A673 (cell line): Measurements from ENCODE around the gene RS1. TPM values are rescaled to one million over a fixed set of nuclear protein-coding genes. Genes with fewer than 3 reads are reported as not detected.

Experiments used
- BruUV-seq: library from RNA; stranded (reverse); fragments of 400-500 nt; replicated peaks from 2 replicates; lab custom pipeline; 2021; lab: Mats Ljungman, UMichigan
- CTCF ChIA-PET: fragments of 300-600 bp; sonication (Branson Sonifier 250); formaldehyde crosslinking; loops from one replicate; lab custom pipeline; 2022; ENCODE audit warnings: antibody characterized with exemption; lab: Charles Lee
- POLR2A ChIA-PET: fragments of 300-600 bp; sonication (Branson Sonifier 250); formaldehyde crosslinking; loops from one replicate; lab custom pipeline; 2022; ENCODE audit warnings: antibody characterized with exemption; ENCODE audit not compliant: low non-redundant PET; lab: Charles Lee
- DNase-seq: peaks from one replicate; pipeline ENCODE4 v3.0.0-alpha.2; 2015; ENCODE audit warnings: low spot score
- H3K27ac ChIP-seq: fragments of 200-600 bp; sonication (generic); 2 replicates; pipeline ENCODE4 v1.5.1; 2016; ENCODE audit warnings: mixed run types, low read depth, mild to moderate bottlenecking, mixed read lengths, antibody characterized with exemption, low read length; ENCODE audit not compliant: poor library complexity, severe bottlenecking
- H3K27me3 ChIP-seq: fragments of 200-600 bp; sonication (generic); replicated peaks from 2 replicates; pipeline ENCODE4 v1.6.1; 2017; ENCODE audit warnings: mixed run types, low read depth, mild to moderate bottlenecking, mixed read lengths, antibody characterized with exemption, low read length; ENCODE audit not compliant: insufficient read depth, poor library complexity
- H3K36me3 ChIP-seq: fragments of 200-600 bp; sonication (generic); 2 replicates; pipeline ENCODE4 v1.6.1; 2016; ENCODE audit warnings: mixed run types, mild to moderate bottlenecking, mixed read lengths, antibody characterized with exemption, low read length; ENCODE audit not compliant: insufficient read depth, poor library complexity, severe bottlenecking
- H3K4me1 ChIP-seq: fragments of 200-600 bp; sonication (generic); 2 replicates; pipeline ENCODE4 v1.6.1; 2017; ENCODE audit warnings: mixed run types, mild to moderate bottlenecking, mixed read lengths, antibody characterized with exemption, low read length; ENCODE audit not compliant: insufficient read depth, poor library complexity, severe bottlenecking
- H3K4me3 ChIP-seq: fragments of 200-600 bp; sonication (generic); 2 replicates; pipeline ENCODE4 v1.5.1; 2016; ENCODE audit warnings: low read depth, mixed run types, mild to moderate bottlenecking, mixed read lengths, low read length; ENCODE audit not compliant: poor library complexity, severe bottlenecking
- H3K9me3 ChIP-seq: fragments of 200-600 bp; sonication (generic); 2 replicates; pipeline ENCODE4 v1.6.1; 2016; ENCODE audit warnings: mixed run types, low read depth, mild to moderate bottlenecking, mixed read lengths, antibody characterized with exemption, low read length; ENCODE audit not compliant: poor library complexity, severe bottlenecking
- CTCF ChIP-seq: fragments of 300-800, 200-600 bp; sonication (generic); conservative IDR thresholded peaks from 2 replicates; pipeline ENCODE4 v1.5.1; 2017; ENCODE audit warnings: low read depth, mild to moderate bottlenecking, antibody characterized with exemption, low read length, moderate library complexity, mixed read lengths
- EZH2 ChIP-seq: fragments of 200-600 bp; sonication (generic); IDR thresholded peaks from 2 replicates; pipeline ENCODE4 v1.6.1; 2017; ENCODE audit warnings: borderline replicate concordance, low read depth, mild to moderate bottlenecking, mixed read lengths, antibody characterized with exemption, low read length; ENCODE audit not compliant: poor library complexity, severe bottlenecking
- intact Hi-C: fragments of 100-400 bp; cut with micrococcal nuclease; formaldehyde crosslinking; loops from one replicate; pipeline ENCODE4 v1.10.0; 2022; ENCODE audit not compliant: unreplicated experiment
- total RNA-seq: library from RNA; stranded (reverse); gene quantifications from 2 replicates; pipeline ENCODE4 v1.2.3, GENCODE V29; 2021

Gene RS1
- total RNA-seq, 1 experiment from 2014 or later = not detected

- DNase-seq = no peak
- no peak for TF ChIP-seq EZH2
- no peak for TF ChIP-seq CTCF
- Histone ChIP-seq H3K9me3 (no peaks in the 10 kb centered on the region), H3K27ac (no peak overlapping the region), H3K36me3 (no peaks in the 10 kb centered on the region), H3K4me1 (no peaks in the 10 kb centered on the region), H3K4me3 (no peak overlapping the region), H3K27me3 (no peaks in the 10 kb centered on the region)
- ChIA-PET CTCF (no interaction called here), POLR2A (no interaction called here)
- BruUV-seq = no TSS peak
- intact Hi-C loops = no loop called here
These were observed 31.2 kb downstream of the RS1 start for GRCh38 chrX:18640686-18641085.

- Histone ChIP-seq H3K27me3 (no peaks in the 10 kb centered on the region), H3K27ac (no peak overlapping the region), H3K36me3 (no peaks in the 10 kb centered on the region), H3K4me1 (no peaks in the 10 kb centered on the region), H3K9me3 (no peaks in the 10 kb centered on the region), H3K4me3 (no peak overlapping the region)
- CTCF ChIA-PET = no interaction called here
- DNase-seq = no peak
- POLR2A ChIA-PET = no interaction called here
- intact Hi-C loops = no loop called here
- BruUV-seq = no TSS peak
- TF ChIP-seq EZH2 = no peak
- TF ChIP-seq CTCF = no peak
These were observed 32.6 kb downstream of the RS1 start for GRCh38 chrX:18639280-18639679.

- BruUV-seq = no TSS peak
- H3K27me3 ChIP-seq = no peaks in the 10 kb centered on the region
- H3K36me3 ChIP-seq = no peaks in the 10 kb centered on the region
- CTCF ChIA-PET = no interaction called here
- TF ChIP-seq CTCF (no peak), EZH2 (no peak)
- POLR2A ChIA-PET = no interaction called here
- no peaks in the 10 kb centered on the region for H3K4me1 ChIP-seq
- no peak for DNase-seq
- H3K27ac ChIP-seq = no peak overlapping the region
- no peaks in the 10 kb centered on the region for H3K9me3 ChIP-seq
- intact Hi-C loops = no loop called here
- H3K4me3 ChIP-seq = no peak overlapping the region
These were observed 33.5 kb downstream of the RS1 start for GRCh38 chrX:18638398-18638797.
